CD4-positive, alpha-beta T cell treated with Interleukin-17A for 1 hour (primary cell): ENCODE results near the gene SYT9.
"Not testable (repeated sequence)": the region's sequence is repeated elsewhere in the genome, so short reads cannot be mapped to it uniquely, and the experiment has no call there.

ENCODE experiments used
- DNase-seq: peaks from one replicate; pipeline ENCODE4 v3.0.0-alpha.2; 2020

The SYT9 gene

GRCh38 chr11:7275133-7275532, 23.4 kb downstream of the SYT9 start:
- DNase-seq, result no peak

- no peak for DNase-seq
Observed at GRCh38 chr11:7278314-7278917, 26.7 kb downstream of the SYT9 start.

- no peak for DNase-seq
Observed at GRCh38 chr11:7279676-7280075, 28.0 kb downstream of the SYT9 start.

- DNase-seq, result no peak
Observed at GRCh38 chr11:7281079-7281478, 29.4 kb downstream of the SYT9 start.

- DNase-seq, result no peak
Observed at GRCh38 chr11:7281809-7282208, 30.1 kb downstream of the SYT9 start.

- no peak for DNase-seq
Observed at GRCh38 chr11:7286178-7286577, 34.5 kb downstream of the SYT9 start.

GRCh38 chr11:7291100-7291829, 39.6 kb downstream of the SYT9 start:
- DNase-seq, result no peak

- DNase-seq, result no peak
Observed at GRCh38 chr11:7292922-7293321, 41.2 kb downstream of the SYT9 start.

- DNase-seq, result no peak
Observed at GRCh38 chr11:7299393-7299792, 47.7 kb downstream of the SYT9 start.

GRCh38 chr11:7300281-7300680, 48.6 kb downstream of the SYT9 start:
- DNase-seq, result no peak

- no peak for DNase-seq
Observed at GRCh38 chr11:7303146-7303545, 51.4 kb downstream of the SYT9 start.

GRCh38 chr11:7306900-7307299, 55.2 kb downstream of the SYT9 start:
- DNase-seq, result no peak

GRCh38 chr11:7307836-7308235, 56.1 kb downstream of the SYT9 start:
- DNase-seq, result no peak

GRCh38 chr11:7311903-7312302, 60.2 kb downstream of the SYT9 start:
- no peak for DNase-seq

GRCh38 chr11:7314811-7315604, 63.3 kb downstream of the SYT9 start:
- DNase-seq, result no peak

GRCh38 chr11:7319501-7319900, 67.8 kb downstream of the SYT9 start:
- no peak for DNase-seq

GRCh38 chr11:7320306-7320705, 68.6 kb downstream of the SYT9 start:
- DNase-seq, result no peak

GRCh38 chr11:7321473-7322450, 70.1 kb downstream of the SYT9 start:
- DNase-seq, result no peak

GRCh38 chr11:7332451-7332850, 80.7 kb downstream of the SYT9 start:
- no peak for DNase-seq

GRCh38 chr11:7332962-7333361, 81.3 kb downstream of the SYT9 start:
- DNase-seq, result no peak

- DNase-seq, result not testable (repeated sequence)
Observed at GRCh38 chr11:7335442-7335841, 83.7 kb downstream of the SYT9 start.

- no peak for DNase-seq
Observed at GRCh38 chr11:7341551-7341950, 89.8 kb downstream of the SYT9 start.
